GM12874 (cell line): Measurements from ENCODE around the gene CDH13.

Experiments used
- CTCF ChIP-seq: IDR thresholded peaks from 2 replicates; pipeline ENCODE4 v1.5.1; 2011; ENCODE audit warnings: low read depth, mild to moderate bottlenecking, control low read depth, low read length, moderate library complexity; ENCODE audit not compliant: insufficient read depth

CDH13 gene

GRCh38 chr16:83806036-83806435 is 1179.3 kb downstream of the CDH13 start:
- no peak for TF ChIP-seq CTCF

GRCh38 chr16:83806731-83807130 is 1180.0 kb downstream of the CDH13 start:
- TF ChIP-seq CTCF, result no peak

DNA sequence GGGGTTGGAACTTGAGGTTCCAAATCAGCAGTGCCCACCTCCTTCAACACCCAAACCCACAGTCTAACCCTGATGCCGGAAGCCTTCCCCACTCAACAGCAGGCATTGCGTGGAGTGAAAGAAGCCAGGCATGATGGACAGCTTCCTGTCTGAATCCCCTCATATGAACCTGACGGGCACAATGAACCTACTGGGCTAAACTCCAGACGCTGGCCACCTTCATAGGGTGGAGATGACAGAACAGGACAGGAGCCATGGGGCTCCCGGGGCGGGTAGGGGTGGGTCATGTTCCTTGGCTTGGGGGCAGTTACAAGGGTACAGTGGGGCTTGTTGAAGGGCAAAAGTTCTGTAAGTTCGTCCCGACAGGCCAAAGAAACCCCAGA is 1180.5 kb downstream of the CDH13 start:
- TF ChIP-seq CTCF, result no peak

GRCh38 chr16:83807710-83808572 is 1181.2 kb downstream of the CDH13 start, which contains the start of gene HSBP1:
HSBP1 (plus strand) TSS chr16:83807978; CDS start chr16:83808077, 99 bp downstream.
- TF ChIP-seq CTCF, result no peak

- no peak for TF ChIP-seq CTCF
These were observed 1181.8 kb downstream of the CDH13 start for GRCh38 chr16:83808573-83809014.

DNA sequence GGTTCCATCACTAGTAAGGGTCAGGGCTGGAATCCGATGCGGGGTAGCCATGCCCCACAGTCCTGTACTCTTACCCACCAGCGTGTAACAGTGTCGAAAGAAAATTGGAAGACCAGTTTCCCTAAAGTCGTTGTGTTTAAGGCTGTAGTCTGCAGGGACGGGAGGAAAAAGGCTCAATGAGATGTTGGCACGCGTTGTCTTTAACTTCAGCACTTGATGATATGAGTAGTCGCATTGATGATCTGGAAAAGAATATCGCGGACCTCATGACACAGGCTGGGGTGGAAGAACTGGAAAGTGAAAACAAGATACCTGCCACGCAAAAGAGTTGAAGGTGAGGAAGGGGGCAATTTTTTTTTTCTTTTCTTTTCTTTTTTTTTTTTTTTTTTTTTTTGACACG is 1182.3 kb downstream of the CDH13 start:
- TF ChIP-seq CTCF, result no peak

DNA sequence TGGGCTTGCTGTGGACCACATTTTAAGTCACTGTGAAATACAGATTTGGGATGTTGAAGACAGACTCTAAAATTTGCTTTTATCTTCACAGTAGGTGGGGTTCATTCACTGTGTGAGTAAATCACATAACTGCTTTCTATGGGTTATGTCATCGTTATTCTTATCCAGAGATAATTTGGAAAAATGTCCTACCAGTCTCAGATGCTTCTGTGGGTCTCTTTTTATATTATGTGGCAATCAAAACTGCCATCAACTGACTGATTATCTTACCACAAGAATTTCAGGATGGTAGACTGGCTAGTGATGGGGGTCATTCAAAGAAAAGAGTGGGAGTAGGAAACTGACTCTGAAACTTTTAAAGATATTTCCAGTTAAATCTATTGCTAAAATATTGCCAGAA is 1184.1 kb downstream of the CDH13 start:
- no peak for TF ChIP-seq CTCF
